AML-193 (cell line): ENCODE measurements around the gene FOXN1.
"Not testable (repeated sequence)": the region's sequence is repeated elsewhere in the genome, so short reads cannot be mapped to it uniquely, and the experiment has no call there.

ENCODE experiments used
- DNase-seq, 2 experiments: peaks; one replicate each; lab custom pipeline; 2025; lab: John Stamatoyannopoulos, UW

FOXN1 gene, protein sequence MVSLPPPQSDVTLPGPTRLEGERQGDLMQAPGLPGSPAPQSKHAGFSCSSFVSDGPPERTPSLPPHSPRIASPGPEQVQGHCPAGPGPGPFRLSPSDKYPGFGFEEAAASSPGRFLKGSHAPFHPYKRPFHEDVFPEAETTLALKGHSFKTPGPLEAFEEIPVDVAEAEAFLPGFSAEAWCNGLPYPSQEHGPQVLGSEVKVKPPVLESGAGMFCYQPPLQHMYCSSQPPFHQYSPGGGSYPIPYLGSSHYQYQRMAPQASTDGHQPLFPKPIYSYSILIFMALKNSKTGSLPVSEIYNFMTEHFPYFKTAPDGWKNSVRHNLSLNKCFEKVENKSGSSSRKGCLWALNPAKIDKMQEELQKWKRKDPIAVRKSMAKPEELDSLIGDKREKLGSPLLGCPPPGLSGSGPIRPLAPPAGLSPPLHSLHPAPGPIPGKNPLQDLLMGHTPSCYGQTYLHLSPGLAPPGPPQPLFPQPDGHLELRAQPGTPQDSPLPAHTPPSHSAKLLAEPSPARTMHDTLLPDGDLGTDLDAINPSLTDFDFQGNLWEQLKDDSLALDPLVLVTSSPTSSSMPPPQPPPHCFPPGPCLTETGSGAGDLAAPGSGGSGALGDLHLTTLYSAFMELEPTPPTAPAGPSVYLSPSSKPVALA

DNA sequence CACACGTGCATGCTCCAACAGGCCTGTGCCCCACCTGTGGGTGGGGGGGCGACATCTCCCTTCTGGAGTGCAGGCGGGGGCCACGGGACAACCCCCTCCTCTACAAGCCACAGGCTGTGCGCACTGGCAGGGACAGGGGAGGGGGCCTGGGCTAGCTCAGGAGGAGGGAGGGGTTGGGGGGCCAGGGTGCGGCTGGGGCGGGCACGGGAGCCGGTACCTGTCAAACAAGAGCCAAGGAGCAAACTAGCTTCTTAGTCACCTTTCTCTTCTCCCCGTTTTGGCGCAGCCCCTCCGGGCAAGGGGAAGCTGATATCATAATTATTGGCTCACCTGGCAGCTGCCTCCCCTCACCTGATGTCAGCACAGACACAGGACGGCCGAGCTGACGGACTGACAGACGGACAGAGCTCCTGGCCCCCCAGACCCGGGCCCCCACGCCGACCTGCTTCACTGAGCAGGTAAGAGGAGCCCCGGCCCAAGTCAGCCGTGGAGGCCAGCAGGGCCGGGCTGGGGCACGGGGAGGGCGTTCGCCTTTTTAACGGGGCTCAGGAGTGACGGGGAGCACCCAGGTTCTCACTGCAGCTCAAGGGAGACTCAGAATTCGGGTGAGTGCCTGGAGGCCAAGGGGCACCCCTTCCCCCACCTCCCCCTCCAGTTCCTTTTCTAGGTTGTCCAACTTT, at the start of gene FOXN1:
FOXN1 (plus strand) TSS at position 363 of the 680 bp plus-strand sequence. CDS start 17,622 bp downstream, outside the sequence.
- DNase-seq: no peak

DNA sequence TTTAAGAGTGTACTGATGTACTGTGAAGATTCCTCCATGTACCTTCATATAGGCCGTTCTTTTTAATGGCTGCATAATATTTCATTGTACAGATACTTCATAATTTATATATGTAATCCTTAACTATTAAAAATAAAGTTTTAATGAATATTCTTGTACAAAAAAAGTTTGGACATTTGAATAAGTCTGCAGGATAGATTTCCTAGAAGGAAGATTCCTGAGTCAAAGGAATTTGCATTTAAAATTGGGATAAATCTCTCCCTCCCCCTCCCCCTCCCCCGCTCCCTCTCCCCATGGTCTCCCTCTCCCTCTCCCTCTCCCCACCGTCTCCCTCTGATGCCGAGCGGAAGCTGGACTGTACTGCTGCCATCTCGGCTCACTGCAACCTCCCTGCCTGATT, 48.3 kb upstream of the FOXN1 start:
- DNase-seq: no peak

DNA sequence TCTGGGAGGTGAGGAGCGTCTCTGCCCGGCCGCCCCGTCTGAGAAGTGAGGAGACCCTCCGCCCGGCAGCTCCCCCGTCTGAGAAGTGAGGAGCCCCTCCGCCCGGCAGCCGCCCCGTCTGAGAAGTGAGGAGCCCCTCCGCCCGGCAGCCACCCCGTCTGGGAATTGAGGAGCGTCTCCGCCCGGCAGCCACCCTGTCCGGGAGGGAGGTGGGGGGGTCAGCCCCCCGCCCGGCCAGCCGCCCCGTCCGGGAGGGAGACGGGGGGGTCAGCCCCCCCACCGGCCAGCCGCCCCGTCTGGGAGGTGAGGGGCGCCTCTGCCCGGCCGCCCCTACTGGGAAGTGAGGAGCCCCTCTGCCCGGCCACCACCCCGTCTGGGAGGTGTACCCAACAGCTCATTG, 47.3 kb upstream of the FOXN1 start:
- not testable (repeated sequence) for DNase-seq

DNA sequence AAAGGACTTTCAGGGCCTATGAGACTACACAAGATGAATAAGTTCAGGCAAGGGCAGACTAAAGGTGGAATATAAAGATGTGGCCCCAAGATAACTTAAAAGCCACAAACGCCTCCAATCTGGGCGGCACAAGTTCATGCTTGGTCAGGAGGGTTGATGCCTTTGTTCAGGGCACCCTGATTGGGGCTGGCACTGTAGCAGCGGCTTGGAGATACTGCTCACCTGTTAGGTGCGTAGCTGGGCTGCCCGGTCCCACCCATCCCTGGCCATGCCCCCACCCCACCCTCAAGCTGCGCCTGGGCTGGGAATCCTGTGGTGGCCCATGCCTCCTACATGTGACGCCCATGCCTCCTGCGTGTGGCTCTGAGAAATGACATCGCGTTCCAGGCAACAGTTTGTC, 45.2 kb upstream of the FOXN1 start:
- DNase-seq: no peak

DNA sequence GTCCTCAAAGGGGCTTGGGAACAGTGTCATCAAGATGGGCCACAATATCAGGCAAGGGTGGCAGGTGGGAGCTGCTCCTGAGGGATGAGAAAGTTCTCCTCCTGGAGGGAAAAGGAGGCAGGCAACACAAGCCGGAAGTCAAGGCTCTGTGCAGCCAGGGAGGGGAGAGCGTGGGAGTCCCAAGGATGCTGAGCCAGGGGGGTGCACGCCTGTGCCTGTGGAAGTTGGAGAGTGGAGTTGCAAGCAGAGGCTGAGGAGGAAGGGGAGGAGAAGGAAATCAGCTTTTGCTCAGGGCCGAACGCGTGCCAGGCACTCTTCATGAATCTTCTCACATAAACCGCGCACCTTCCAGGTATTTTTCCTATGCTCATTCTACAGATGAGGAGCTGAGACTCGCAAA, 40.1 kb upstream of the FOXN1 start:
- DNase-seq: no peak

DNA sequence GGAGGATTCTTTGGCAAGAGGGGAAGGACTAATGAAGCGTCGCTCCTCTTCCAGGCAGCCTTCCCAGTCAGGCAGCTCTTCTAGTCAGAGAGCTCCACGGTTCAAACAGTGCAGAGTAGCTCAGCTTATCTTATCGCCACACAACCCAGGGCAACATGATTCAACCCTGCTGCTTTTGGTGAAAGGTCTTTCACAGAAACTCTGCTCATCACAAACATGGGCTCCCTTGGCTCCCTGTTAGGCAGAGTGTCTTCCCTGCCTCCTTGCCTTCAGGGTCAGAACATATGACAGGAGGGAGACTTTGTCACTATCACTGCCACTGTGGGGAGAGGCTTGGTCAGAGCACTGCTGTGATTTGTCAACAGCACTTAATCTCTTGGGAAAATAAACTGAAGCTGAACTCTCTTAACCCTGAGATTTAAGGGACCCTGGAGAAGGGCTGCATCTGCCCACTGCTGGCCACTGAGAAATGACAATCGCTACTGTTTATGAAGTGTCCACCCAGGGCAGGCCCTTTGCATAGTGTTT, 39.6 kb upstream of the FOXN1 start:
- DNase-seq: no peak

DNA sequence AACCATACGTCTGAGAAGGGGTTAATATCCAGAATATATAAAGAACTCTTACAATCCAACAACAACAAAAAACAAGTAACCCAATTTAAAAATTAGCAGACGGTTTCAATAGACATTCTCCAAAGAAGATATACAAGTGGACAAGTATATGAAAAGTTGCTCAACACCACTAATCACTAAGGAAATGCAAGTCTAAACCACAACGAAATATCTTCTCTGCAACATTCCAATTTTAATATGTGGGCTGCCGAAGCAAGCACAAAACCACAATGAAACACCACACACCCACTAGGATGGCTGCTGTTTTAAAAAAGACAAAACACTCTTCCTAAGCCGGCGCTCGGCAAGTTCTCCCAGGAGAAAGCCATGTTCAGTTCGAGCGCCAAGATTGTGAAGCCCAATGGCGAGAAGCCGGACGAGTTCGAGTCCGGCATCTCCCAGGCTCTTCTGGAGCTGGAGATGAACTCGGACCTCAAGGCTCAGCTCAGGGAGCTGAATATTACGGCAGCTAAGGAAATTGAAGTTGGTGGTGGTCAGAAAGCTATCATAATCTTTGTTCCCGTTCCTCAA, 38.6 kb upstream of the FOXN1 start:
- peak; percentile 69 to 77 for DNase-seq

DNA sequence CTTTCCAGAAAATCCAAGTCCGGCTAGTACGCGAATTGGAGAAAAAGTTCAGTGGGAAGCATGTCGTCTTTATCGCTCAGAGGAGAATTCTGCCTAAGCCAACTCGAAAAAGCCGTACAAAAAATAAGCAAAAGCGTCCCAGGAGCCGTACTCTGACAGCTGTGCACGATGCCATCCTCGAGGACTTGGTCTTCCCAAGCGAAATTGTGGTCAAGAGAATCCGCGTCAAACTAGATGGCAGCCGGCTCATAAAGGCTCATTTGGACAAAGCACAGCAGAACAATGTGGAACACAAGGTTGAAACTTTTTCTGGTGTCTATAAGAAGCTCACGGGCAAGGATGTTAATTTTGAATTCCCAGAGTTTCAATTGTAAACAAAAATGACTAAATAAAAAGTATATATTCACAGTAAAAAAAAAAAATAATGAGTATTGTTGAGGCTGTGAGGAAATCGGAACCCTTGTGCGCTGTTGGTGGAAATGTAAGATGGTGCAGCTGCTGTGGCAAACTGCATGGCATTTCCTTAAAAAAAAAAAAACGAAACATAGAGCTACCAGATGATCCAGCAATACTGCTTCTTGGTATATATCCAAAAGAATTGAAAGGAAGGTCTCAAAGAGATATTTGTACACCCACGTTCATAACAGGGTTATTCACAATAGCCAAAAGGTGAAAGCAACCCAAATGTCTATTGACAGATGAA, 38.0 kb upstream of the FOXN1 start:
- not testable (repeated sequence) for DNase-seq

DNA sequence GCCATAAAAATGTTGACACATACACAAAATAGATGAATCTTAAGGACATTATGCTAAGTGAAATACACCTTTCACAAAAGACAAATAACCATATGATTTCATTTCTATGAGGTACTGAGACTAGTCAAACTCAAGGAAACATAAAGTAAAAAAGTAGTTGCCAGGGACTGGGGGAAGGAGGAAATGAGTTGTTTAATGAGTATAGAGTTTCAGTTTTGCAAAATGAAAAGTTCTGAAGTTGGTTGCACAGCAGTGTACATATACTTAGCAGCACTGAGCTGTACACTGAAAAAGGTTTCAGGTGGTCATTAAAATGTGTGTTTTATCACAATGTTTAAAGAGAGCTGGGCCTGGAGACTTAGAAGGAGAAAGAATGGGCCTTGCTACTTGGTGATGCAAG, 37.4 kb upstream of the FOXN1 start:
- no peak for DNase-seq

DNA sequence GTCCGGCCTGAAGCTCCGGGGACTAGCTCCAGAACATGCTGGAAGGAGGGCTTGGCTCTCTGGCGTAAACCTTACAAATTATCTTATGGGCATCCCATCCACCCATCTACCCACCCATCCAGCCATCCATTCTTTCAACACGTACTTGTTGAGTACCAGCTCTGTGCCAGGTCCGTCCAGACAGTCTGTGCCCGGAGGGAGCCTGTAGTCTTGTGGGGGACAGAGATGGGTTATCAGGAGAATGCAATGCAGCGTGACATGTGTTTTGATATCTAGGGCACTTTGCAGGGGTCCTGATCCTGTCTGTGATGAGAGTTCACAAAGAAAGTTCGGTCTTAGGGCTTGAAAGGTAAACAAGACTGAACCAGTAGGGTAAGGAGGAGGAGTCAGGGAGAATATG, 36.8 kb upstream of the FOXN1 start:
- DNase-seq: no peak

DNA sequence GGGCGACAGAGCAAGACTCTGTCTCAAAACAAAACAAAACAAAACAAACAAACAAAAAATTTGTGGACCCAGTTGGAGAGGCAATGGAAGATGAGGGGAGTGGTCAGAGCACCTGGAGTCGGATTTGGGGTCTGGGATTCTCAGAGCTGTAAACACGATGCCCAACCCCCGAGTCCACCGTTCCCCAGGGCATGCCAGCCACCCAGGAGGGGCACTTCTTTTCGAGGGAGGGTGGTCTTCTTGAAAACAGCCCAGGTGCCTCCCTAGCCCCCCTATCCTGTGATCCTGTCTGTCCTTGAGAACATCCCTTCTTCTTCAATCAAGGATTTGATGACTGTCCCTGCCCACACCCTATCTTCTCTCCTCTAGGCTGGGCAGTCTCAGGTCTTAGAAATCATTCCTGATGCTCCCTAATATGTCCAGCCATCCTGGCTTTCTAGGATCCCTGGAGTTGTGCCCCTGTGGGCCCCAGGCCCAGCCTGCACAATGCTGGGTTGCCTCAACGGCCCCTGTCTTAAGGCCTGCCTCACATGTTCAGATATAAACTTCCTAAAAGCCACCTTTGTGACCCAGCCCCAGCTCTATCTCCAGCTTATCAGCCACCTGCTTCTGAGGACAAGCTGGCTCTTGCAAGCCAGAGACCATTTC, 35.8 kb upstream of the FOXN1 start:
- DNase-seq: no peak

DNA sequence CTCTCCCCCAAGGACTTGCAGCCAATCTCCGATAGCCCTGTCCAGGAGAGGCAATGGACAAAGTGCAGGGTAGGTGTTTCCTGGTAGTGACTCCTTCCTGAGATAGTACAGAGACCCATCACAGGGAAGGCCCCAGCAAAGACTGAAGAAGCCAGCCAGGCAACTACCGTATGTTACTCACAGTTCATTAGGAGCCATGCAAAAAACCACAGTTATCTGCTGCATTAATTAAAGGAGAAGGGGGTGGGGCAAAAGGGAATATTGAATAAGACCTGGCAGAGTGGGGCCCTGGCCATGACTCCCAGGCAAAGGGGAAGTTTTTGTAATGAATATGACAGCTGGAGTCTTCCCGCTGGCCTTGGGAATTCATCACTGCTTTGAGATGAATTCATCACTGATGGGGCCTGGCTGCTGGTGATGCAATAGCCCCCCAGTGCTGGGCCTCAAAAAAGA, 35.2 kb upstream of the FOXN1 start:
- DNase-seq: no peak

DNA sequence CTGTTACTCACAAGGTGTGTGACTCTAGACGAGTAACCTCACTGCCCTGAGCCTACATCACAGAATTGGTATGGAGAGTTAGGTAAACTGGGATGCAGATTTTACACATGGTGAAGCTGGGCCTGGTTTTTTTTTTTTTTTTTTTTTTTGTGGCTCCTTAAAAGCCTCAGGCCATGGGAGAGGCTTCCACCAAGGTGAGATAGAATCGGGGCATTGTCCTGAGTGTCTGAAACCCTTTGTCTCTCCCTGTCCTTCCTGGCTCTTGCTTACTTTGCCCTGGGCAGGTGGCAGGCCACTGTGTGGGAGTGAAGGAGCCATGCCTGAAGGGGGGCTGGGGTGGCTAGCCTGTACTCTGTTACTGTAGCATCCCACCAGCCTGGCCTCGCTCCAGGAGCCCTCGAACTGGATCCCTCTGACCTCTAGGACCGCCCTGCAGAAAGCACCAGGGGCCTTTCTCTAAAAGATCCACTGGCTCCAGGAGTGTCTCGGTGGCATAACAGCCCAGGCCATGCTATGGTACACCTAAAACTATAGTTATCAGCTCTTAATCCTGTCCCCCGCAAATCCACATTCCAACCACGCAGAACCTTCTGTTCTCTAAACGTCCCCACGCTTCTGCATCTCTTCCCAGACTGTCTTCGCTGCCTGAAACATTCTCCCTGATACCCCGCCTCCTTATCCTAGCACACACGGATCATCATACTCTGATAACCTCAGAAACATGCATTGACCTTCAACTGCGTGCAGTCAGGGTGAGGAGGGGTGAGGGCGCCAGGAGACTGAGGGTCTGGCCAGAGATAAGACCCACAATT, 34.4 kb upstream of the FOXN1 start:
- DNase-seq: no peak

DNA sequence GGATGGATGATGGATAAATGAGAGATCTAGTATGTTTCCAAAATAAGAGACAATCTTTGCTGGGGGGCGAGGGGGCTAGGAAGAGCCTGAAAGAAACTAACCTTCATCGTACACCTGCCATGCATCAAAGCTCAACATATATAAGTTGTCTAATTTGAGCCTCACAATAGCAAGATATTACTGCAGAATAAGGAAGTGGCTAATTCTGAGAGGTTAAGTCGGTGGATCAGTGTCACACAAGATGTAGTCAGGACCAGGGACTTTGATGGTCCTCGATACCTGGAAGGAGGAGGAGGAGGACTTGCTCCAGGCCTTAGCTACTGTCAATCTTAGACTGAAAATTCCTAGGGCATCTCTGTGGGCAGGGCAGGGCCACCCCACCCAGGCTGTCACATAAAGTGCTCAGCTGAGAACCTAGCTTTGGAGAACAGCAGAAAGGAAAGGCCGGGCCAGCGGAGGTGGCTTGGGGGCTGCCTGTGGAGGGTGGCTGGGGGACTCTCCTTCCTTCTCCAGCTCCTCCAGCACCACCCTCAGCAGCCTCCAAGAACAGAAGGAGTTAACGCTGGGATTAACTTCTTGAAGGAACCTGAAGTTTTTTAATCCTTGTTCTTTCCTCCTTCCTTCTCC, 33.2 kb upstream of the FOXN1 start:
- no peak for DNase-seq

DNA sequence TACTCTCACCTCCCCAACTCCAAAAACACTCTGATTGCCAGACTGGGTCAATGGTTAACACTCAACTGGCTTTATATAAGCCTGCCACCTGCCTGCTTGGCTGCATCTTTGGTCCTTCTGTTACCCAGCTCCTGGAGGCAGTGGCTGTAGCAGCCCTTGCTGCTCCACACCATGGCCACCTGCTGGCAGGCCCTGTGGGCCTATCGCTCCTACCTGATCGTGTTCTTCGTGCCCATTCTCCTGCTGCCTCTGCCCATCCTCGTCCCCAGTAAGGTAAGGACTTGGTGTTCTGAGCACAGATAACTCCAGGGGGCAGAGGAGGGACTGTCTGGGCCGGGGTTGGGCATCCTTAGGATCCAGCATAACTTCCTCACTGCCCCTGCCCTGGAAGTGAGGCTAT, 32.6 kb upstream of the FOXN1 start, which contains the start of gene SLC13A2:
SLC13A2 (plus strand) TSS at position 103 of the 400 bp plus-strand sequence; CDS start at position 172, 69 bp downstream.
- DNase-seq: no peak

DNA sequence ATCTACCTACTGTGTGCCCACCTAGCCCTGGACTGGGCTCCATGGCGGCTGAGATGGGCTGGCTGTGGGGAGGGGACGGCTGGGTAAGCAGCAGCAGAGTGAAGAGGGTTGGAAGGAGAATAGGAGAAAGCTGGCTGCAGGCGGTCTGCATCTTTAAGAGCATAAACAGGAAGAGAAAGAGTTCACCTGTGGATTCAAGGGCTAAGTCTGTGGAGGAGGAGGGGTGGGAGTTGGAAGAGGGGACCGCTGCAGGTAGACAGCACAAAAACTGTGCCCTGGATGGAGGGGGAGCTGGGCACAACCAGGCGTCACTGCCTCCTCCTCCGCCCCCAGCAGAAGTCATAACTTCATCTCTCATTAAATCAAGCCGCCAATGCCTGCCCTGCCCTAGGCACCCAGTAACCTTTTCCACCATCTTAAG, 32.0 kb upstream of the FOXN1 start:
- DNase-seq: no peak

DNA sequence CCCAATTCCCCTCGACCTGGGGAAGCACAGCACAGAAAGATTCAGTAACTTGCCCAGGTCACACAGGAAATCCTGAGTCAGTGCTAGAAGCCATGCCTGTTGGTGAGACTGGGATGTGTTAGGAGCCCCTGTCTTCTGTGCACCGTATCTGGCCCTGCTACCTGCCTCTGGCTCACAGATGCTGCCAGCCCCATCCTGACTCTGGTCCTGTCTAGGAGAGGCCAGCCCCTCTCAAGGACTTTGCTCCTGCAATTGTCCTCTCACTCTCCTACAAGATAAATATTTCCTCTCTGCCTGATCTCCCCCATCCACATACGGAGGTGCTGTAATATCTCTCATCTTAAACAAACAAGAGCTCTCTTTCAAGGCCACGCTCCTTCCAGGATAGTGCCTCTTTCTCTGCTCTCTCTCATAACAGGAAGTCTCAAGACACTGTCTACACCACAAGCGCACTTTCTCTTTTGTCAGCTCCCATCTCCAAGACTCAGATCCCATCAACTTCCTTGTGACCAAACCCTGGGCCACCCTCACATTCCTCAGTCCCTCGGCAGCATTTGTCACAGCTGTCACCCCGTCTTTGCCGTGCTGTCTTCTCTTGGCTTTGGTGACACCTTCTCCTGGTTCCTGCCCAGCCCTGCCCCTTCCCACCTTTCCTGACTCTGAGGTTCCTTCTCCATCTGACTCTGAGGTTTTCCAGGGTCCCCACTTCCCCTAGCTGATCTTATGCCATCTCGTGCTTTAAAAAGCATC, 30.8 kb upstream of the FOXN1 start:
- DNase-seq: no peak

DNA sequence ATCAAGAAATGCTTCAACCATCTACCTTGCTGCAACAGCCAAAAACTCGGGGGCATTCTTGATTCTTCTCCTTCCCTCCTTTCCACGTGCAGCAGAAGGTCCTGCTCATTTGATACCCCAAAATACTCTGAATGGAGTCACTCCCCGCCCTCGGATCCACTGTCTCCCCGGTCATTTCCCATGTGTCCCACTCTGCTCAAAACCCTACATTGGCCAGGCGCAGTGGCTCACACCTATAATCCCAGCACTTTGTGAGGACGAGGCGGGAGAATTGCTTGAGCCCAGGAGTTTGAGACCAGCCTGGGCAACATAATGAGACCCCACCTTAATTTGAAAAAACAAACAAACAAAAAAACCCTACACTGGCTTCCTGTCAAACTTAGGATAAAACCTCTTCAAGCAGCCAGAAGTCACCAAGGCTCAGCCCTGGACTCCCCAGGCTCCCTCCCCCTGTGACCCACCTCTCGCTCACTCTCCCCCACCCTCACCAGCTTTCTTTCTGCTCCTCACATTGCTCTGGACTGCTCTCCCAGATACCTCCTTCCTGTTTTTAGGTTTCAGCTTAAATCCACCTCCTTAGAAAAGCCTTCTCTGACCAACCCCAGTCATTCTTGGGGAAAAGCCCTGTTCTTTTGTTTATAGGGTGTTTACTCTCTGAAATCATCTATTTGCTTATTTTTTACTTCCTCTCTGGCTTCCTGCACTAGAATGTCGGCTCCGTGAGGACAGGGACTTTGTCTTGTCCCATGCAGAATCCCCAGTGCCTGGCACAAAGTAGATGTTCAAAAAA, 29.9 kb upstream of the FOXN1 start:
- DNase-seq: no peak
